NOMO-1 treated with dmso at 0.1 percent for 144 hours (cell line): ENCODE data around the gene MANBA.

Source experiments
- DNase-seq: peaks from one replicate; lab custom pipeline; 2025; ENCODE audit not compliant: unreplicated experiment; lab: John Stamatoyannopoulos, UW

Gene MANBA

DNA sequence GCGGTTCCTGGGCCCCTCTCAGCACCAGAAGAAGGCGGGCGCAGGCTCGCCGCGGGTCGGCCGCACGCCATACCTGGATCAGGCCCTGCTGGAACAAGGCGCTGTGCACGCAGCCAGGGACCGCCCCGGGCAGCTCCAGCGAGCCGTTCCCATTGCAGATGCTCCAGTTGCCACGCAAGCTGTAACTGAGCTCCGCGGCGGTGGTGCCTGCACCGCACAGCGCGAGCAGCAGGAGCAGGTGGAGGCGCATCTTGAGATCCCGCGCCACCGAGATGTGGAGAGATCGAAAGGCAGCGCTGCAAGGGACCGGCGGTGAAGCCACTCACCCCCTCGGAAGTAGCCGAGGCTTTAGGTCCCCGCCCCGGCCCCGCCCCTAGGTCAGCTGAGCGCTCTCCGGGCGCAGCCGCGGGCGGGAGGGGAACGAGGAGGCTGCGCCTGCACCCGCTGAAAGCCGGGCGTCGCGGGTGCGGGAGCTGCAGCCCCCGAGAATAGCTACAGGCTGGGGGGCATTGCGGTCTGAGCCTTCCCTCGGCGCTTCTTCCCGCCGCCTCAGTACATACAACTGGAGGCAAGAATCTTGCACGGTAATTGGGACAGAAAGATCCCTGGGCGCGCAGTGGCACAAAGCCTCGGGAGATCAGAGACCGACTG is at the start of gene MANBA:
Gene MANBA (minus strand): TSS at position 324 of the 651 bp plus-strand sequence. CDS start 74 bp downstream, at position 250.
- peak; percentile 82 for DNase-seq

DNA sequence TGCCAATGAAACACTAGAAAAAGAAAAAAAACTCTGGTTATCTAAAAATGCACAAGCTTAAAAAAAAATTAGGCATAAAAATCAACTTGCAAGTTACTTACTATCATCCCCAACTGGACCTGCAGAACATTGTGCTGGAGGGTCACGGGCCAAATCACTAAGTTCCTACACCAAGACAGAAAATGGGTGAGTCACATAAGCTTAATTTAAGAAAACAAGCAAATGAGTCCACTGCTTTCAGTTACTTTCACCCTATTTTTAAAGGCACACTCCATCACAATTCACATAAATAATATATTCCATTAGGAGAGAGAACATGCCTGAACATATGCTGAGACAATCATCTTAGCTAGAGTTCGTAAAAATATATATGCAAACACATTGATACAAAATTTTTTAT is 48.9 kb upstream of the MANBA start:
- DNase-seq = no peak

DNA sequence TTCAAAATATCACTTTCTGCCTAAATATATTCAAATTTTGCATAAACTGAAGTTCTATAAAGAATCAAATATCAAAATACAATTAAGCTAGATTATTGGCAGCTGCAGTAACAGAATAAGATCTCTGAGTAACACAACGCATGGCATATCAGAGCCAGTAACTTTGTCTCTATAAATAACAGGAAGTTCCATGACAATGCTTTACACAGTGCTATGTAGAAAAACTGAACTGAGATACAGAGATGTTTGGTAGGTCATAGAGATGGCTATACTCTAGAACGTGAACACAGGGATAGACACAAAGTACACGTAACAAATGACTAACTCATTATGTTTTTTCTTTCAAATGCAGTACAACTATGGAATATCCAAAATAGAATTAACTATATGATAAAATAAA is 48.4 kb upstream of the MANBA start:
- no peak for DNase-seq

DNA sequence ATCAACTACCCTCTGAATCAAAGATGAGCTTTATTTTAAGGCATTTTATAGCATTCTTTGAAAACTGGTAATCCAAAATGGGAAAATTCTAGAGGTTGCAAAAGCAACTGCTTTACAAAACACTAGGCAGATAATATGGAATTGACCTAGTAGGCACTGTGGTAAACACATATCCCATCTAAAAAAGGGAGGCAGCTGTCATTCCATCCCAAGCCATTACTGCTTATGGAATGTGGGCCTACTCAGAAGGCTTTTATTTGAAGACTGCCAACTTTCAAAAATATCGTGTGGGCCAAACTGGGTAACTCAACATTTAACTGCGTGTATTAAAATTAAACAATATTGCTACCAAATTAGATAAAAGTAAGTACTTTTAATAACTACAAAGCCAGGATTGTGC is 47.2 kb upstream of the MANBA start:
- no peak for DNase-seq

DNA sequence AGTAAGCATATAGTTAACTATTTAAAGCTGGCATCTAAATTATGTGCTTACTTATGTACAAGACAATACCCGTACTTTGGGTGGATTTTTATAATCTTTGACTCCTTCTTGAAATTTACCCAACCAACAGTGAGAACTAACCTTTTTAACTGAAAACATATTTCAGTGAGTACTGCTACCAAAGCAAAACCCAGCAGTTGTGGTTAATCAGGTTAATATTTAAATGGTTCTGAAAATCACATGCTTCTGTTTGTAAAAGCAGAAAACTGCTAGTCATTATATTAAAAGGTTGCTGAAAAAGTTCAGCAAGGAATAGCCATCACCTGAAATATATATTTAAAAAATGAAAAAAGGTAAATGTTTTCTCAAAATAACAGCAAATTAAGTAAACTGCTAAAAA is 46.6 kb upstream of the MANBA start:
- no peak for DNase-seq

DNA sequence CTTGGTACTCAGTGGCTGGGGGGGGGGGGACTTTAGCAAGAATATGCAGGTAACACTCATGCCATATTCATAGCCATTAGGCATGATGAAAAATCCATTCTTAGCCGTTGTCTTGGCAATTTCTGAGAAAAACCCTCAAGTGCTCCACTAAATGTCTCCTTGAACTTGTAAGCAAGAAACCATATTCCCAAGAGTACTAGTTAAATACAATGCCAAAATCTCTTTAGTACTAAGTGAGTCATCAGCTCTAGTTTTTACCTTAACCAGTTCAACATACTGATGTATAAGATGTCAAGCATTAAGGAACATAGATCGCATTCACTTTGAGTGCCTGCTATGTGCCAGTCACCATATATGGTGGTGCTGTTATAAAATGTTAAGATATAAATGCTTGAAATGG is 39.0 kb upstream of the MANBA start:
- DNase-seq = no peak

DNA sequence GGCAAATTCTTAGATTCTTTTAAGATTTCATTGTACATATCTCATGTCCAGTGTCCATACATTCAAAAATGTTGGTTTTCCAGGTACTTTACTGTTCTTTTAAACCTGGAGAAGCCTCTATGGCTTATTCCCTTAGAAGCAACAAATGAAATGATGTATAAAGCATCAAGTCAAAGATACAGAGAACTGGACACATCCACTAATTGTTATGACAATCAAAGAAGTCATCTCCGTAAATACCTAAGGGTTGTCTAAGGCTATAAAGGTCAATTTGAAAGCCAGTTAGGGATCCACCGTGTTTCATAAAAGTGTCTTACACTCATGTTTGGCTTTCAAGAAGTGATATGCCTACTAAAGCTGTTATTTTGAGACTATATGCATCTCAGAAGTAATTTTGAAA is 34.2 kb upstream of the MANBA start:
- DNase-seq = no peak

DNA sequence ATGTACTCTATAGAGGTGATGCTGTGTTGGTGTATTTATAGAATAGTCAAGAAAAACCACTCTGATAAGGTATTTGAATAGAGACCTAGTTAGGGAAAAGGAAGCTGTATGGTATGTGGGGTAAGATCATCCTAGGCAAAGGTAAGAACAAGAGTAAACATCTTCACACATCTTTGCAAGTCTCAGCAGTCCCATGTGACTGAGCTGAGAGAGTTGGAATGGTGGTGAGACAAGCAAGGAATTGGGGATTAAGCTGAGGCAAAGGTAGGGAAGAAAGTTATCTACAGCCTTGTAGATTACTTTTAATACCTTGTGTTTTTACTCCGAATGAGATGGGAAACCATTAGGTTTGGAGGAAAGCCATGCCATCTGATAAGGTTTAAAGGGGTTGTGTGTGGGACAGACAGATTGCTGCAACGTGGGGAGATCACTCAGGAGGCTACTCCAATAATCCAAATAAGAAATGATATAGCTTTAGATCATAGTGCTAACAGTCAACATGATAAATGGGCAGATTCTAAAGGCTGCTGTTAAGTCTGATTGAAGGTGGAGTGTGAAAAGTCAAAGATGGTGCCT is 31.7 kb upstream of the MANBA start:
- no peak for DNase-seq

DNA sequence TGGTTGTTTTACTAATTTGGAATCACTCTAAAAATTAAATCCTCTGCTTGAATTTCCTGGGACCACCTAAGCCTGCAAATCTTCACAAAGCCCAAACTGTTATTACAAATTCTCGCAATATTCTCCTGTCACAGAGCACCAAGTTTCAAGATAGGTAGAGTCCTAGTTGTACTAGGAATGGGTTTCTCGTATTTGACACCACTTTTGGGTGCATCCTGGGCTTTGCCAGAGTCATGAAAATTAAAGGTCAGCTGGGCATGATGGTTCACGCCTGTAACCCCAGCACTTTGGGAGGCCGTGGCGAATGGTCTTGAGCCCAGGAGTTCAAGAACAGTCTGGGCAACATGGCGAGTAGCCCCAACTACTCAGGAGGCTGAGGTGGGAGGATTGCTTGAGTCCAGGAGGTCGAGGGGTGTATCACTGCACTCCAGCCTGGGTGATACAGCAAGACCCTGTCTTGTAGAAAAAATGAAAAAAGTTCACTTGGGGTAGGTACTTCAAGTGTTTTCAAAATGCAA is 30.6 kb upstream of the MANBA start:
- no peak for DNase-seq

DNA sequence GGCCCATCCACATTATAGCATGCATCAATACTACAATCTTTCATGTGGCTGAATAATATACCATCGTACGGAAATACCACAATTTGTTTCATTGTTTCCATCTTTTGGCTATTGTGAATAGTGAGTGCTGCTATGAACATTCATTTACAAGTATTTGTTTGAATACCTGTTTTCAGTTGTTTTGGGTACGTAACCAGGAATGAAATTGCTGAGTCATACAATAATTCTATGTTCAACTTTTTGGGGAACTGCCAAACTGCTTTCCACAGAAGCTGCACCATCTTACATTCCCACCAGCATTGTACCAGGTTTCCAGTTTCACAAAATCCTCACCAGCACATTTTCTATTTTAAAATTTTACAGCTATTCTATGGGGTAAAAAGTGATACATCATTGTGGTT is 28.5 kb upstream of the MANBA start:
- no peak for DNase-seq

DNA sequence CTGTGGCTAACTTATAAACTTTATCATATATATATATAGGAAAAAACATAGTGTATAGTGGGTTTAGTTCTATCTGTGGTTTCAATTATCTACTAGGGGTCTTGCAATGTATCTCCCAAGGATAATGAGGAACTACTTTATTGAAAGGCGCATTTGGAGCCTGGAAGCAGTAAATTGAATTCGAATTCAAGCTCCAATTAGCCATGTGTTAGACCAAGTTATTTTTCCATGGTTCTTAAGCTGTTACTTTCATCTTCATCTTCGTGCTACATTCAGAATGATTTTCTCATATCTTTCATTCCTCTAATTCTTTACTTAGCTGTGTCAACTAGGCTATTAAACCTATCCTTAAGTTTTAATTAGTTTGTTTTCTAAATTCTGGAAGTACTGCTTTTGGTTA is 27.2 kb upstream of the MANBA start:
- no peak for DNase-seq

DNA sequence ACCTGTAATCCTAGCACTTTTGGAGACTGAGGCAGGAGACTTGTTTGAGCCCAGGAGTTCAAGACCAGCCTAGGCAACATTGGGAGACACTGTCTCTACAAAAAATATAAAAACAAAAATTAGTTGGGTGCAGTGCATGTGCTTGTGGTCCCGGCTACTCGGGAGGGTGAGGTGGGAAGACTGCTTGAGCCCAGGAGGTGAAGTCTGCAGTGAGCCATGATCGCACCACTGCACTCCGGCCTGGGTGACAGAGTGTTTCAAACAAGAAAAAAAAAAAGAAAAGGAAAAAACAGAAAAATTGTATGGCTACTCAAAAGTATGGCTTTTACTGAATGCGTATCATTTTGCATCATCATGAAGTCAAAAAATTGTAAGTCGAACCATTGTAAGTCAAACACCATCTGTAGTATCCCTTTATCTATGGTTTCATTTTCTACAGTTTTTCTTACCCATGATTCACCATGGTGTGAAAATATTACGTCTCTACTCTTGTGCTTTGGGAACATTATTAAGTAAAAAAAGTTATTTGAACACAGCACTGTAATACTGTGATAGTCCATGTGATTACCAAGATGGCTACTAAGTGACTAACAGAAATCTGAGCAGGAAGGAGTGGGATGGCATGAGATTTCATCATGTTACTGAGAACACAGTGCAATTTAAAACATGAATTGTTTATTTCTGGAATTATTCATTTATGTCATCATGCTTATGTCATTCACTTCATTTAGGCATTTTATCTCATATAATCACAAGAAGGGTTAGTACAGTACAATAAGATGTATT is 26.5 kb upstream of the MANBA start:
- no peak for DNase-seq

DNA sequence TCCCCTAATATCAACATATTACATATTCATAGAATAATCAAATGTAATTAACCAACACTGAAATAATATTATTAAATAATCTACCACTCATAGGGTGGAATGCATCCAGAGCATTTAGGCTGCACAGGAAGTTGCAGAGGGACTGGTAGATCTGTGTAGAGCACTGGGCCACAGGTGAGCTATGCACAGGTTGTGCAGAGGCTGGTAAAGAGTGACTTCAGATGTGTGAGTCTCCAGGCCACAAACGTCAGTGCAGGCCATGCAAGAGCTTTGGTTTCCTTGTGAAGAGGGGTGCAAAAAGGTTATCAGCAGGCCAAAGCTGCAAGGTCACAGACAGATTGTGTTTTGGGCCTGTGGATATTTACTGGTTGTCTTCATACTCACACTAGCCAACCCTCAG is 25.5 kb upstream of the MANBA start:
- DNase-seq = no peak

DNA sequence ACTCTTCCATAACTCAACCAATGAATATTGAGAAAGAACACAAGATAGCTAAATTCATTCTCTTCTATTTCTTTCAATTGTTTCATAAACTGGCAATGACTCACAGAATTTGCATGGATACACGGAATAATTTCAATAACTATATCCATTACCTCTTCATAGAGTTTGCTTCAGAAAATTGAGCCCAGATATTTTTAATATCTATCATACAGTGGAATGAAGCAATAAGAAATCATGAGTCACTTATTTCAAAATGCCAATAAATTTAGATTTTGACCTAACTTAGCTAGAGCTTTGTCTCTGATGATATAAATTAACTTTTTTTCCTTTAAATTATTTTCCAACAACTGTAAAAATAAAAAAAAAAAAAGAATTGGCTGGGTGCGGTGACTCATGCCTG is 22.2 kb upstream of the MANBA start:
- DNase-seq = no peak

DNA sequence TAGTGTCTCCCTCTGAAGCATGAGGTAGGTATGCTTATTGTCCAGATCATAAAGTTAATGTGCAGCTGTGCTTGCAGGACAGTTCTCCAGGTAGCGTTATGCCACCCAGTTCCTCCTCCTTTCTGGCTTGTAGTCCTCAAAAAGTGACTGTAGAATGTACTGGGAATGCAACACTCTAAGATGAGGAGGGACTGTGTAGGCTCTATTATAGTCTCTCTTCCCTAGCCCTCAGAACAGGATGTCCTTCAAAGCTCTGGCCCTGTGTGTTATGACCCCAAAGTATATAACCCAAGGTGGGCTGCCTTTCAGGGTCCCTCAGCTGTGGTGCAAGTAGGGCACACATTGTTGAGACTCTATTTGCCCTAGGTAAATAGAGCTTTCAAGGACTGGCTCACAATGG is 20.8 kb upstream of the MANBA start:
- no peak for DNase-seq

DNA sequence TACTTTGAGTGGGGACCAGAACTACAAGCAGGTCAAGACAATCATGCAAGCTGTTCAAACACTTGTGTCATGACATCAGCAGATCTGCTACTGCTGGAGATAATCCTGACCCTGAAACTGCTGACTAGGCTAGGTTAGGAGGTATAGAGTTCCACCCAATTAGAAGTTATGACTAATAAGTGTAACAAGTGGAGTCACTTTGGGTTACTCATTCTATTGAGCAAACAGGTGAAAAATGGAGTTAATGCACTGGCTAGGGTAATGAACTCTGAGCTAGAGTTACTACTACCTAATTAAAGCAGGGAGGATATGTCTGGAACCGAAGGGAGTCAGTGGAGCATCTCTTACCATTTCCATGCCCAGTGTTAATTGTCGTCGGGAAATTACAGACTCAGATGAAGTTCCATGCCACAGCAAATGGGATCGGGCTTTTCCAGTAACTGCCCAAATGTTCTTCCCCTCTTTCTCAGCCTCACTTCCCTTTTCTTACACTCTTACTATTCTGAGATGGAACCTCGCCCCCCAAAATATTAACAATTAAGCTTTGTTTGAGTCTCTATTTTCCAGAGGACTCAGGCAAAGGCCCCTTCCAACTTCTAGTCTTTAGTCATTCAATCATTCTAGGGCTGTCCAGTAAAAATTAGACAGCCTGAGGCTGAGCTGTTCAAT is 19.8 kb upstream of the MANBA start:
- DNase-seq = no peak

DNA sequence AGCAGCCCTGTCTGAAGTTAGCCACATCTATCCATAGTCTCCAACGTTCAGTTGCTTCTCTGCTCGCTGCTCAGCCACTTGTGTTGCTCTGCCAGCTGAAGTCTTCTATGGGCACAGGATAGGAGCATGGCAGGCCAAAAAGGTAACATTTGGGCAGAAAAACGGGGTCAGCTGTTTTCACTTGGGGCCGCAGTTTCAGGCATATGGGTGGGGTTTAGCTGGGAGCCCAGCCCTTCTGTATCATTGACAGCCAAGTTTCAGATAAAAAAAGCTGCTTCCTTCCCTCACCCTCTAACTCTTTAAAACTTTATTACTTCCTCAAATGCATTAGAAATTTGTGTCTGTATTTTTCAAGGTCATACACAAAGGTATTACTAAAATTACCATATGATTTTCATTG is 18.4 kb upstream of the MANBA start:
- DNase-seq = peak; percentile 52

DNA sequence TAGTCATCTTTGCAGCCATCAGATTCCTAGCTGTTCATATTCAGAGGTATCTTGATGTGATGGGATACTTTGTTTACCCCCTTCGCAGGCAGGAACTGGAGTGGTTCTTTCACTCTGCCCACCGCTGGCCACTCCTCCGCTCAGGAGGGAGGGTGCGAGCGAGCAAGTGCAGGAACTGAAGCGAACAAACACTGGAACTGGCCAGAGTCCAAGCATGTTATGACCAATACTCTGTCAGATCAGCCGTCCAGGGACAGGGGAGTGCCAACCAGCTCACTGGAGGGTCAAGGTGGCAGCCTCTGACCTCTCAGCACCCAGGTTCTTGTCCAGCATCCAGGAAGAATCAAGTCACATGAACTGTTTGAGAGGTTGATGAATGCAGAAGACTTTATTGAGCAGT is 18.0 kb upstream of the MANBA start:
- DNase-seq = no peak

DNA sequence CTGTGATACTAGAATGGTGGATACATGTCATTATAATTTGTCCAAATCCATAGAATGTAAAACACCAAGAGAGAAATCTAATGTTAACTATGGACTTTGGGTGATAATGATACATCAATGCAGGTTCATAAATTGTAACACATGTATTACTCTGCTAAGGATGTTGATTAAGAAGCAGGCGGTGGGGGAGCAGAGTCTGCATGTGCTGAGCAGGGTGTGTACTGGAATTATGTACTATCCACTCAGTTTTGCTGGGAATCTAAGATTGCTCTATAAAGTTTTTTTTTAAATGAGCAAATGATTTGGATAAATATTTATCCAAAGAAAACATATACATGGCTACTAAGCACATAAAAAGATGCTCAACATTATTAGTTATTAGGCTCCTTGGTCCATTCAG is 15.0 kb upstream of the MANBA start:
- no peak for DNase-seq

DNA sequence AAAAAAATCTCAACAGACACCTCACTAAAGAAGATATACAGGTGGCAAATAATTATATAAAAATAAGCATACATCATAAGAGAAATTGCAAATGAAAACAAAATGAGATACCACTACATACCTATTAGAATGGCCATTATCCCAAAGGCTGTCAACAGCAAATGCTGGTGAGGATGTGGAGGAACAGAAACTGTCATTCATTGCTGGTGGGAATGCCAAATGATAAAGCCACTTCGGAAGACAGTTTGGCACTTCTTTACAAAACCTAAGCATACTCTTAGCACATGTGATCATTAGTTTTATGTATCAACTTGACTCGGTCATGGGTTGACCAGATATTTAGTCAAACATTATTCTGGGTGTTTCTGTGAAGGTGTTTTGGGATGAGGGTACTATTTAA is 13.5 kb upstream of the MANBA start:
- DNase-seq = no peak

DNA sequence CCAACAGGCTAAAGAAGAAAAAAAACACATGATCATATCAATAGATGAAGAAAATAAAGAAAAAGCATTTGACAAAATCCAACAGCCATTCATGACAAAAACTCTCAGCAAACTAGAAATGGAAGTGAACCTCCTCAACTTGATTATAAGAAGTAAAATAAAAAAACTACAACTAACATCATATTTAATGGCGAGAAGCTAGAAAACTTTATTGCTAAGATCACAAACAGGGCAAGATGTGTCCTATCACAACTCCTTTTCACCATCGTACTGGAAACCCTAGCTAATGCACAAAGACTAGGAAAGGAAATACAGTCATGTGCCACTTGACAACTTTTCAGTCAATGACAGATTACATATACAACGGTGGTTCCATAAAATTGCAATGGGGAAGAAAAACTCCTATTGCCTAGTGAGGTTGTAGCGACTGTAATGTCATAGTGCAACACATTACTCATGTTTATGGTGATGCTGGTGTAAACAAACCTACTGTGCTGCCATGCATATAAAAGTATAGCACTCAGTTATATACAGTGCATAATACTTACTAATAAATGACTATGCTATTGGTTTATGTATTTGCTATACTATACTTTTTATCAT is 12.1 kb upstream of the MANBA start:
- no peak for DNase-seq
